Measurements from ENCODE around the gene ANTXR1.
A peak's percentile ranks its signal among the peaks of the same experiment; 100 is the strongest.

Gene ANTXR1

GRCh38 chr2:69126341-69126740 is 113.4 kb downstream of the ANTXR1 start:
- H3K4me3 ChIP-seq (ENCODE audit: low read depth in 1 of 2, low read length in 2 of 2) = no peak overlapping the region
- H3K36me3 ChIP-seq (ENCODE audit: insufficient read depth, low read length) = peaks cover 43% of the 10 kb centered on the region
- no peaks in the 10 kb centered on the region for H3K27me3 ChIP-seq (ENCODE audit: control insufficient read depth in 1 of 2, insufficient read depth in 2 of 2, low read length in 2 of 2)
- H3K4me1 ChIP-seq (ENCODE audit: insufficient read depth, low read length) = no peaks in the 10 kb centered on the region
- H3K9me3 ChIP-seq (ENCODE audit: low read length) = no peaks in the 10 kb centered on the region
- no peak overlapping the region for H3K27ac ChIP-seq (ENCODE audit: low read depth, low read length)
- no peak overlapping the region for H3K9ac ChIP-seq (ENCODE audit: low read length)

GRCh38 chr2:69131452-69131851 is 118.5 kb downstream of the ANTXR1 start:
- H3K9me3 ChIP-seq (ENCODE audit: low read length) = no peaks in the 10 kb centered on the region
- peaks cover 5% of the 10 kb centered on the region for H3K4me1 ChIP-seq (ENCODE audit: insufficient read depth, low read length)
- H3K36me3 ChIP-seq (ENCODE audit: insufficient read depth, low read length) = peaks cover 23% of the 10 kb centered on the region
- no peaks in the 10 kb centered on the region for H3K27me3 ChIP-seq (ENCODE audit: control insufficient read depth in 1 of 2, insufficient read depth in 2 of 2, low read length in 2 of 2)
- H3K27ac ChIP-seq (ENCODE audit: low read depth, low read length) = no peak overlapping the region
- H3K4me3 ChIP-seq (ENCODE audit: low read depth in 1 of 2, low read length in 2 of 2) = no peak overlapping the region
- H3K9ac ChIP-seq (ENCODE audit: low read length) = no peak overlapping the region

GRCh38 chr2:69131983-69132675 is 119.2 kb downstream of the ANTXR1 start:
- Histone ChIP-seq H3K27ac (ENCODE audit: low read depth, low read length) (no peak overlapping the region), H3K4me3 (ENCODE audit: low read depth in 1 of 2, low read length in 2 of 2) (no peak overlapping the region), H3K9ac (ENCODE audit: low read length) (no peak overlapping the region), H3K27me3 (ENCODE audit: control insufficient read depth in 1 of 2, insufficient read depth in 2 of 2, low read length in 2 of 2) (no peaks in the 10 kb centered on the region), H3K4me1 (ENCODE audit: insufficient read depth, low read length) (peaks cover 5% of the 10 kb centered on the region), H3K36me3 (ENCODE audit: insufficient read depth, low read length) (peaks cover 16% of the 10 kb centered on the region), H3K9me3 (ENCODE audit: low read length) (no peaks in the 10 kb centered on the region)

DNA sequence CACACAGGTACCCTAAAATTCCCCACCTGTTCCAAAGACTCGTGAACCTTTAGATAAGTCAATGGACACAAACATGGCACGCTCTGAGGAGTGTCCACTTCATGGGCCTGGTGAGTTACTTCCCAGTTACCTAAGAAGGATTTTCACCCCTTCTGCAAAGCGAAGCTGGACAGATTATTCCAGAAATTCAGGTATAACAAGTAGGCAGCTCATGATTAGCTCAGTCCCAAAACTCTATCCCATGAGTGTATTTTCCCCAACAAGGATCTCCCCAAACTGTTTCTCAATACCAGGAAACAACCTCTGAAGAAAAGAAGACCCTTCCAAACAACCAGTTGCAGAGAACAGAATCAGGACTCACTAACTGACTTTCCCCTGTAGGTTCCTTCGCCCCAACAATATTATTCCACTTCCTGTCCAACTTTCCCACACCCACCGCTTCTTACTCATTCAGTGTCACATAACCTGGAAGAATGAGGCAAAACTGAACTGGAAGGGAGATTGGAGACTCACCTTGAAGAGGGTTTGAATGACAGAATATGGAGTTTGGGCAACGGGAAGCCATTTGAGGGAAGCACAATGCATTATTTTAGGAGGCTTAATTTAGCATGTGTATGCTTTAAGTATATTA is 120.1 kb downstream of the ANTXR1 start:
- H3K4me1 ChIP-seq (ENCODE audit: insufficient read depth, low read length) = peaks cover 5% of the 10 kb centered on the region
- no peaks in the 10 kb centered on the region for H3K27me3 ChIP-seq (ENCODE audit: control insufficient read depth in 1 of 2, insufficient read depth in 2 of 2, low read length in 2 of 2)
- no peak overlapping the region for H3K27ac ChIP-seq (ENCODE audit: low read depth, low read length)
- H3K9ac ChIP-seq (ENCODE audit: low read length) = no peak overlapping the region
- no peaks in the 10 kb centered on the region for H3K9me3 ChIP-seq (ENCODE audit: low read length)
- H3K4me3 ChIP-seq (ENCODE audit: low read depth in 1 of 2, low read length in 2 of 2) = no peak overlapping the region
- peaks cover 13% of the 10 kb centered on the region for H3K36me3 ChIP-seq (ENCODE audit: insufficient read depth, low read length)

- Histone ChIP-seq H3K27ac (ENCODE audit: low read depth, low read length) (no peak overlapping the region), H3K36me3 (ENCODE audit: insufficient read depth, low read length) (peaks cover 7% of the 10 kb centered on the region), H3K9me3 (ENCODE audit: low read length) (no peaks in the 10 kb centered on the region), H3K9ac (ENCODE audit: low read length) (no peak overlapping the region), H3K27me3 (ENCODE audit: control insufficient read depth in 1 of 2, insufficient read depth in 2 of 2, low read length in 2 of 2) (no peaks in the 10 kb centered on the region), H3K4me1 (ENCODE audit: insufficient read depth, low read length) (peaks cover 11% of the 10 kb centered on the region), H3K4me3 (ENCODE audit: low read depth in 1 of 2, low read length in 2 of 2) (no peak overlapping the region)
Observed at GRCh38 chr2:69133898-69134297, 120.9 kb downstream of the ANTXR1 start.

GRCh38 chr2:69134306-69134945 is 121.4 kb downstream of the ANTXR1 start:
- H3K36me3 ChIP-seq (ENCODE audit: insufficient read depth, low read length) = peaks cover 5% of the 10 kb centered on the region
- H3K9me3 ChIP-seq (ENCODE audit: low read length) = no peaks in the 10 kb centered on the region
- H3K4me1 ChIP-seq (ENCODE audit: insufficient read depth, low read length) = peaks cover 11% of the 10 kb centered on the region
- H3K4me3 ChIP-seq (ENCODE audit: low read depth in 1 of 2, low read length in 2 of 2) = no peak overlapping the region
- H3K27ac ChIP-seq (ENCODE audit: low read depth, low read length) = no peak overlapping the region
- no peaks in the 10 kb centered on the region for H3K27me3 ChIP-seq (ENCODE audit: control insufficient read depth in 1 of 2, insufficient read depth in 2 of 2, low read length in 2 of 2)
- H3K9ac ChIP-seq (ENCODE audit: low read length) = no peak overlapping the region

DNA sequence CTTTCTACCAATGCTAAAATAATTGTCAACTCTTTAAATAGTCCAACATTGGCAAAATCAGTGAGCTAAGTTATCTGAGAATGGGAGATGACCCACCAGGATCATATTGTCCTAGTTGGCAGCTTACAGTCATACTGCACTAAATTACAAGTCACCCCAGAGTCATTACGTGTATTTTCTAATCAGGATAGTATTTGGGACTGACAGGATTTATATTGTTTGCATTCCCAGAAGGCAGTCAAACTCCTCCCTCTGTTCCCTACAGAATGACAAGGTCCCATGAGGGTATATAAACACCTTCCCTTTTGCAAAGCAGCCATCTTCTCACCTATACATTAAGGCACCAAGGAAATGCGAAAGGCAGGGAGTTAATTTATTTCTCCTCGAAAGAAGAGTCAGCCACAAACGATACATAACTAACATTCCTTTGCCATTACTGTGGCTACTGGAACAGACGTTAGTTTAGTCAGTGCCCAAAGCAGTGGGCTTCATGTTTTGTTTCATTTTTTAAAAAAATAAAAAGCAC is 125.3 kb downstream of the ANTXR1 start:
- Histone ChIP-seq H3K27ac (ENCODE audit: low read depth, low read length) (peak overlapping the region; percentile 44), H3K9ac (ENCODE audit: low read length) (no peak overlapping the region), H3K36me3 (ENCODE audit: insufficient read depth, low read length) (peaks cover 5% of the 10 kb centered on the region)

DNA sequence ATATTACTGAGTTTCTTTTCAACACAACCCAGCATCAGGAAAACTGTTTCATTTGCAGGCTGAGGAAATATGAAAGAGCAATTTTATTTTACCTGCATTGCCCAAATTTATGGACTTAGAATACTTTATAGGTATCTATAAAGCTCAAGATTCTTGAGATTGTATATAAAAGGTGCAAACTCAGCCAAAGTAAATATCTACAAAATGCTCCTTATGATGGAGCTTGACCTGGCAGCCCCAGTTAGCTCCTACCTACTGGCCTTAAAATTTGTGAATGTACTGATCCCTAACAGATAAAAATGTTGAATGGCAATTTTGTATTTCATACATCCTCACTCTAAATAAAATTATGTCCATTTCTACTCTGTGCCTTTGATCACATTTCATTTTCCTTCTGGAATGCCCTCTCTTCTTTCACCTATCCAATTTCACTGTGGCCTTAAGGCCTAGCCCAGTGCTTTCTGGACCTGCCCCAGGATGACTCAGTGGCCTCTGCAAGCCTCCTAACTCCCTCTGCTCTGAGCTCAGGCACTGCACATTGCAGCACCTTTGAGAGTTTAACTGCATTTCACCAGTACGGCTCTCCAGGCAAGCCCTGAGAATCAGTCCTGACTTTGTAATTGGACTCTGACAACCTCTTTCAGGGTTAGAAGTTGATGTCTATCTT is 125.9 kb downstream of the ANTXR1 start:
- peaks cover 10% of the 10 kb centered on the region for H3K4me1 ChIP-seq (ENCODE audit: insufficient read depth, low read length)
- no peaks in the 10 kb centered on the region for H3K27me3 ChIP-seq (ENCODE audit: control insufficient read depth in 1 of 2, insufficient read depth in 2 of 2, low read length in 2 of 2)
- H3K9me3 ChIP-seq (ENCODE audit: low read length) = no peaks in the 10 kb centered on the region
- H3K4me3 ChIP-seq (ENCODE audit: low read depth in 1 of 2, low read length in 2 of 2) = no peak overlapping the region
- peaks cover 4% of the 10 kb centered on the region for H3K36me3 ChIP-seq (ENCODE audit: insufficient read depth, low read length)
- H3K9ac ChIP-seq (ENCODE audit: low read length) = no peak overlapping the region
- peak overlapping the region; percentile 44 for H3K27ac ChIP-seq (ENCODE audit: low read depth, low read length)

More for the DNA sequence above, 125.3 kb downstream of the ANTXR1 start:
- H3K4me3 ChIP-seq (ENCODE audit: low read depth in 1 of 2, low read length in 2 of 2) = no peak overlapping the region
- H3K4me1 ChIP-seq (ENCODE audit: insufficient read depth, low read length) = peaks cover 11% of the 10 kb centered on the region
- no peaks in the 10 kb centered on the region for H3K27me3 ChIP-seq (ENCODE audit: control insufficient read depth in 1 of 2, insufficient read depth in 2 of 2, low read length in 2 of 2)
- H3K9me3 ChIP-seq (ENCODE audit: low read length) = no peaks in the 10 kb centered on the region

- H3K27ac ChIP-seq (ENCODE audit: low read depth, low read length) = no peak overlapping the region
- H3K4me1 ChIP-seq (ENCODE audit: insufficient read depth, low read length) = peaks cover 6% of the 10 kb centered on the region
- no peak overlapping the region for H3K9ac ChIP-seq (ENCODE audit: low read length)
- no peaks in the 10 kb centered on the region for H3K9me3 ChIP-seq (ENCODE audit: low read length)
- no peaks in the 10 kb centered on the region for H3K27me3 ChIP-seq (ENCODE audit: control insufficient read depth in 1 of 2, insufficient read depth in 2 of 2, low read length in 2 of 2)
- no peaks in the 10 kb centered on the region for H3K36me3 ChIP-seq (ENCODE audit: insufficient read depth, low read length)
- no peak overlapping the region for H3K4me3 ChIP-seq (ENCODE audit: low read depth in 1 of 2, low read length in 2 of 2)
Observed at GRCh38 chr2:69139778-69140670, 127.0 kb downstream of the ANTXR1 start.

- H3K9ac ChIP-seq (ENCODE audit: low read length) = no peak overlapping the region
- H3K27ac ChIP-seq (ENCODE audit: low read depth, low read length) = no peak overlapping the region
- H3K4me3 ChIP-seq (ENCODE audit: low read depth in 1 of 2, low read length in 2 of 2) = no peak overlapping the region
- no peaks in the 10 kb centered on the region for H3K36me3 ChIP-seq (ENCODE audit: insufficient read depth, low read length)
- H3K9me3 ChIP-seq (ENCODE audit: low read length) = no peaks in the 10 kb centered on the region
- H3K27me3 ChIP-seq (ENCODE audit: control insufficient read depth in 1 of 2, insufficient read depth in 2 of 2, low read length in 2 of 2) = no peaks in the 10 kb centered on the region
- H3K4me1 ChIP-seq (ENCODE audit: insufficient read depth, low read length) = peaks cover 6% of the 10 kb centered on the region
Observed at GRCh38 chr2:69141061-69141460, 128.1 kb downstream of the ANTXR1 start.
